Measurements from ENCODE around the gene ENTPD2. TPM values are rescaled to one million over a fixed set of nuclear protein-coding genes. Genes with fewer than 3 reads are reported as not detected.

Gene ENTPD2
- total and polyA plus RNA-seq, 12 donors: 0.32 to 3.3 (median 1.6) TPM

Other genes with a start within 250 kb of the ENTPD2 start
Only the 30 nearest of the 37 such genes appear.
- 100 to 1,000 TPM; 289 to 375 (median 329) TPM for gene EDF1, start 187.8 kb downstream of the ENTPD2 start, total RNA-seq
- 1,000 to 10,000 TPM in 1 of 2 donors, 100 to 1,000 TPM in 1; 624 to 1,058 TPM for gene EDF1, start 187.8 kb downstream of the ENTPD2 start, polyA plus RNA-seq
- 10 to 100 TPM in 5 of 10 donors, 1 to 10 TPM in 5; 5.4 to 14.8 (median 9.7) TPM for gene TRAF2, start 167.5 kb downstream of the ENTPD2 start, total RNA-seq
- gene TRAF2, start 167.5 kb downstream of the ENTPD2 start, polyA plus RNA-seq: 10 to 100 TPM; 10.1 to 17.0 TPM
- gene FBXW5, start 109.3 kb downstream of the ENTPD2 start, total RNA-seq: 100 to 1,000 TPM; 118 to 169 (median 138) TPM
- gene FBXW5, start 109.3 kb downstream of the ENTPD2 start, polyA plus RNA-seq: 100 to 1,000 TPM; 177 to 215 TPM
- 10 to 100 TPM in 1 of 10 donors, 1 to 10 TPM in 9; 1.2 to 10.0 (median 2.4) TPM for gene C8G, start 108.8 kb downstream of the ENTPD2 start, total RNA-seq
- 1 to 10 TPM; 2.0 to 2.1 TPM for gene C8G, start 108.8 kb downstream of the ENTPD2 start, polyA plus RNA-seq
- gene LCN12, start 101.8 kb downstream of the ENTPD2 start, total RNA-seq: 10 to 100 TPM in 4 of 10 donors, 1 to 10 TPM in 6; 4.1 to 17.9 (median 6.8) TPM
- 1 to 10 TPM in 1 of 2 donors, under 1 TPM in 1; 0.74 to 8.3 TPM for gene LCN12, start 101.8 kb downstream of the ENTPD2 start, polyA plus RNA-seq
- gene PTGDS, start 76.6 kb downstream of the ENTPD2 start, total RNA-seq: 1,000 to 10,000 TPM; 1,129 to 5,119 (median 4,014) TPM
- 1,000 to 10,000 TPM; 2,970 to 3,711 TPM for gene PTGDS, start 76.6 kb downstream of the ENTPD2 start, polyA plus RNA-seq
- 10 to 100 TPM in 2 of 10 donors, 1 to 10 TPM in 8; 1.4 to 10.9 (median 6.4) TPM for gene LCNL1, start 71.1 kb downstream of the ENTPD2 start, total RNA-seq
- 10 to 100 TPM in 1 of 2 donors, under 1 TPM in 1; 0.10 to 10.3 TPM for gene LCNL1, start 71.1 kb downstream of the ENTPD2 start, polyA plus RNA-seq
- gene PAXX, start 61.6 kb downstream of the ENTPD2 start, total RNA-seq: 10 to 100 TPM; 12.7 to 29.5 (median 16.1) TPM
- gene PAXX, start 61.6 kb downstream of the ENTPD2 start, polyA plus RNA-seq: 100 to 1,000 TPM in 1 of 2 donors, 10 to 100 TPM in 1; 51.7 to 131 TPM
- gene CLIC3, start 57.5 kb downstream of the ENTPD2 start, total RNA-seq: 10 to 100 TPM in 1 of 10 donors, 1 to 10 TPM in 8, under 1 TPM in 1; 0.46 to 11.5 (median 3.0) TPM
- 10 to 100 TPM in 1 of 2 donors, 1 to 10 TPM in 1; 9.5 to 21.4 TPM for gene CLIC3, start 57.5 kb downstream of the ENTPD2 start, polyA plus RNA-seq
- 10 to 100 TPM; 23.6 to 42.6 (median 28.1) TPM for gene ABCA2, start 25.8 kb downstream of the ENTPD2 start, total RNA-seq
- gene ABCA2, start 25.8 kb downstream of the ENTPD2 start, polyA plus RNA-seq: 10 to 100 TPM; 16.0 to 46.7 TPM
- gene FUT7, start 22.0 kb downstream of the ENTPD2 start, total RNA-seq: under 1 TPM in 5 of 10 donors, not detected in 5; 0.13 to 0.30 (median 0.15) TPM
- under 1 TPM; 0.07 to 0.15 TPM for gene FUT7, start 22.0 kb downstream of the ENTPD2 start, polyA plus RNA-seq
- gene NPDC1, start 7.9 kb downstream of the ENTPD2 start, total RNA-seq: 10 to 100 TPM; 29.1 to 74.3 (median 52.6) TPM
- gene NPDC1, start 7.9 kb downstream of the ENTPD2 start, polyA plus RNA-seq: 100 to 1,000 TPM in 1 of 2 donors, 10 to 100 TPM in 1; 74.2 to 153 TPM
- 1 to 10 TPM in 1 of 10 donors, under 1 TPM in 8, not detected in 1; 0.06 to 1.1 (median 0.11) TPM for gene SAPCD2, start 16.5 kb upstream of the ENTPD2 start, total RNA-seq
- under 1 TPM; 0.15 to 0.23 TPM for gene SAPCD2, start 16.5 kb upstream of the ENTPD2 start, polyA plus RNA-seq
- gene UAP1L1, start 23.5 kb upstream of the ENTPD2 start, total RNA-seq: 10 to 100 TPM in 4 of 10 donors, 1 to 10 TPM in 6; 6.0 to 16.5 (median 8.5) TPM
- 10 to 100 TPM in 1 of 2 donors, 1 to 10 TPM in 1; 3.4 to 24.3 TPM for gene UAP1L1, start 23.5 kb upstream of the ENTPD2 start, polyA plus RNA-seq
- gene MAN1B1, start 32.9 kb upstream of the ENTPD2 start, total RNA-seq: 10 to 100 TPM; 16.9 to 27.7 (median 20.9) TPM
- gene MAN1B1, start 32.9 kb upstream of the ENTPD2 start, polyA plus RNA-seq: 10 to 100 TPM; 25.5 to 71.4 TPM
- 100 to 1,000 TPM in 7 of 10 donors, 10 to 100 TPM in 3; 91.4 to 167 (median 118) TPM for gene DPP7, start 60.7 kb upstream of the ENTPD2 start, total RNA-seq
- gene DPP7, start 60.7 kb upstream of the ENTPD2 start, polyA plus RNA-seq: 100 to 1,000 TPM; 152 to 677 TPM
- gene GRIN1, start 85.1 kb upstream of the ENTPD2 start, total RNA-seq: not detected
- gene GRIN1, start 85.1 kb upstream of the ENTPD2 start, polyA plus RNA-seq: not detected
- not detected for gene LRRC26, start 116.0 kb upstream of the ENTPD2 start, total RNA-seq
- gene LRRC26, start 116.0 kb upstream of the ENTPD2 start, polyA plus RNA-seq: not detected
- not detected for gene TMEM210, start 118.0 kb upstream of the ENTPD2 start, total RNA-seq
- gene TMEM210, start 118.0 kb upstream of the ENTPD2 start, polyA plus RNA-seq: not detected
- 10 to 100 TPM; 24.6 to 44.8 (median 27.7) TPM for gene ANAPC2, start 134.5 kb upstream of the ENTPD2 start, total RNA-seq
- gene ANAPC2, start 134.5 kb upstream of the ENTPD2 start, polyA plus RNA-seq: 10 to 100 TPM; 23.7 to 69.6 TPM
- 10 to 100 TPM; 47.3 to 73.5 (median 56.7) TPM for gene SSNA1, start 134.6 kb upstream of the ENTPD2 start, total RNA-seq
- gene SSNA1, start 134.6 kb upstream of the ENTPD2 start, polyA plus RNA-seq: 100 to 1,000 TPM; 146 to 168 TPM
- 10 to 100 TPM; 10.2 to 31.5 (median 21.7) TPM for gene TPRN, start 146.7 kb upstream of the ENTPD2 start, total RNA-seq
- 10 to 100 TPM; 12.0 to 14.5 TPM for gene TPRN, start 146.7 kb upstream of the ENTPD2 start, polyA plus RNA-seq
- 10 to 100 TPM; 36.4 to 46.2 (median 41.7) TPM for gene TMEM203, start 151.6 kb upstream of the ENTPD2 start, total RNA-seq
- 10 to 100 TPM; 39.4 to 51.2 TPM for gene TMEM203, start 151.6 kb upstream of the ENTPD2 start, polyA plus RNA-seq
- 10 to 100 TPM in 1 of 10 donors, 1 to 10 TPM in 9; 4.6 to 10.1 (median 5.4) TPM for gene NDOR1, start 151.6 kb upstream of the ENTPD2 start, total RNA-seq
- gene NDOR1, start 151.6 kb upstream of the ENTPD2 start, polyA plus RNA-seq: 10 to 100 TPM in 1 of 2 donors, 1 to 10 TPM in 1; 6.5 to 10.6 TPM
- gene RNF208, start 168.2 kb upstream of the ENTPD2 start, total RNA-seq: 10 to 100 TPM; 20.7 to 34.5 (median 24.1) TPM
- 10 to 100 TPM; 14.2 to 83.8 TPM for gene RNF208, start 168.2 kb upstream of the ENTPD2 start, polyA plus RNA-seq
- under 1 TPM in 6 of 10 donors, not detected in 4; 0.21 to 0.71 (median 0.37) TPM for gene CYSRT1, start 171.1 kb upstream of the ENTPD2 start, total RNA-seq
- gene CYSRT1, start 171.1 kb upstream of the ENTPD2 start, polyA plus RNA-seq: under 1 TPM; 0.19 to 0.59 TPM
- under 1 TPM in 1 of 10 donors, not detected in 9; 0.14 TPM for gene RNF224, start 173.4 kb upstream of the ENTPD2 start, total RNA-seq
- not detected for gene RNF224, start 173.4 kb upstream of the ENTPD2 start, polyA plus RNA-seq
- gene SLC34A3, start 176.8 kb upstream of the ENTPD2 start, total RNA-seq: not detected
- gene SLC34A3, start 176.8 kb upstream of the ENTPD2 start, polyA plus RNA-seq: not detected
- 100 to 1,000 TPM; 211 to 495 (median 330) TPM for gene TUBB4B, start 187.2 kb upstream of the ENTPD2 start, total RNA-seq
- 100 to 1,000 TPM; 522 to 992 TPM for gene TUBB4B, start 187.2 kb upstream of the ENTPD2 start, polyA plus RNA-seq
- gene STPG3, start 197.2 kb upstream of the ENTPD2 start, total RNA-seq: under 1 TPM in 3 of 10 donors, not detected in 7; 0.24 to 0.32 (median 0.32) TPM
- under 1 TPM in 1 of 2 donors, not detected in 1; 0.44 TPM for gene STPG3, start 197.2 kb upstream of the ENTPD2 start, polyA plus RNA-seq